Breast epithelium (tissue), 4 donors: ENCODE data around the gene ARHGAP44. TPM values are rescaled to one million over a fixed set of nuclear protein-coding genes. Genes with fewer than 3 reads are reported as not detected.

Experiments
- DNase-seq, 2 donors: peaks; one replicate each; pipeline ENCODE4 v3.0.0-alpha.2; 2019; ENCODE audit warnings: low spot score in 2 of 2
- H3K27ac ChIP-seq, 2 donors: fragments of 200-600 bp; sonication (generic) in 1 of 2; one replicate each; pipeline ENCODE4 v1.5.1; 2016 to 2019; ENCODE audit warnings: mild to moderate bottlenecking in 1 of 2
- H3K27me3 ChIP-seq, 2 donors: fragments of 200-600 bp; sonication (generic) in 1 of 2; one replicate each; pipeline versions ENCODE4 v1.5.1 to v1.6.0; 2017 to 2019; ENCODE audit warnings: control low read depth in 1 of 2, mild to moderate bottlenecking in 1 of 2
- H3K36me3 ChIP-seq: fragments of 200-600 bp; one replicate; pipeline ENCODE4 v1.5.1; 2019
- H3K4me1 ChIP-seq, 2 donors: fragments of 200-600 bp; sonication (generic); one replicate each; pipeline ENCODE4 v1.5.1; 2016 to 2019; ENCODE audit warnings: control low read depth in 1 of 2
- H3K4me3 ChIP-seq, 3 donors: fragments of 200-600 bp; sonication (generic); 1 replicate in 2 of 3; 2 replicates in 1 of 3; pipeline ENCODE4 v1.5.1; 2016 to 2019; ENCODE audit warnings: mild to moderate bottlenecking in 3 of 3, moderate library complexity in 2 of 3
- H3K9me3 ChIP-seq, 2 donors: fragments of 200-600 bp; sonication (generic) in 1 of 2; one replicate each; pipeline ENCODE4 v1.5.1; 2016 to 2019; ENCODE audit warnings: control low read depth in 1 of 2
- CTCF ChIP-seq, 3 donors: fragments of 450-650 bp; IDR thresholded peaks; one replicate each; pipeline ENCODE4 v1.5.1; 2016 to 2017; ENCODE audit warnings: antibody characterized with exemption in 3 of 3, mild to moderate bottlenecking in 3 of 3, moderate library complexity in 3 of 3
- POLR2A ChIP-seq: fragments of 450-650 bp; IDR thresholded peaks from one replicate; pipeline ENCODE4 v1.6.1; 2016; ENCODE audit warnings: antibody characterized with exemption, mild to moderate bottlenecking, moderate library complexity
- POLR2AphosphoS5 ChIP-seq, 3 donors: sonication (generic); formaldehyde crosslinking; IDR thresholded peaks; one replicate each; pipeline ENCODE4 v1.6.1; 2017; ENCODE audit warnings: antibody characterized with exemption in 3 of 3
- intact Hi-C: fragments of 100-400 bp; cut with DNase I; formaldehyde crosslinking; loops from one replicate; pipeline ENCODE4 v1.15.1; 2023; ENCODE audit warnings: low total_unique reads
- total RNA-seq, 3 donors: library from RNA; depleted of rRNA; stranded (reverse); fragments of >200 nt; gene quantifications; one replicate each; pipeline ENCODE4 v1.1.0, GENCODE V29; 2016

Gene ARHGAP44
- total RNA-seq, 3 donors from 2014 or later = 2.4 to 13.0 (median 4.9) TPM

- Histone ChIP-seq H3K27ac (no peak overlapping the region), H3K4me1 (no peaks in the 10 kb centered on the region), H3K27me3 (no peaks in the 10 kb centered on the region), H3K9me3 (no peaks in the 10 kb centered on the region), H3K4me3 (no peak overlapping the region), H3K36me3 (no peaks in the 10 kb centered on the region)
- intact Hi-C loops = no loop called here
- no peak for DNase-seq
- TF ChIP-seq POLR2A (no peak), POLR2AphosphoS5 (IDR thresholded peaks at IDR 0.05) (no peak), CTCF (IDR thresholded peaks at IDR 0.05) (no peak)
These were observed 26.4 kb downstream of the ARHGAP44 start for GRCh38 chr17:12815642-12816141.

DNA sequence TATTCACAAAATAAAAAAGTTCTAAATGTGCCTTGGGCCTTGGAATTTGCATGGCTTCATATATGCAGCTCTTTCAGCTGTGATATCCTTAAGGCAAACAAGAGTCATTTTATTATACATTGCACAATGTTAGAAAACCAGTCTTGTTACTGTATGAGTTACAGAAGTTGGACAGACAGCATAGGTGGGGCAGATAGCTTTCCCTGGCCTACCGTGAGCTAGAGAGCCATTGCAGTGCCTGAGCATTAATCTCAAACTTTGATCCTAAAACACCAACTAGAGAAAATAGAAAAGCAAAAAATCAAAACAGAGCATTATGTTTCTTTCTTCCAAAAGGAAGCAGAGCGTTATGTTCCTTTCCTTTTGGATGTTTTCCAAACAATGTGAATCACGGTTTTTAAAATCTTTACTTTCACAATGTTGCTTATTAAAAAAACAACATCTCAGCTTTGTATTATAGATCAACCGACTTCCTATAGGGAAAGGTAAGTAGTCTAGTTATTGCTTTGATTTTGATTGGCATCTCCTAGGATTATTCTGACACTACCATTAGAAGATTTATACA, 32.2 kb downstream of the ARHGAP44 start:
- Histone ChIP-seq H3K9me3 (no peaks in the 10 kb centered on the region), H3K4me3 (no peak overlapping the region), H3K27me3 (no peaks in the 10 kb centered on the region), H3K27ac (peak overlapping the region in 1 of 2 donors; percentile 27), H3K36me3 (no peaks in the 10 kb centered on the region), H3K4me1 (peaks cover 0 to 6% of the 10 kb centered on the region in 2 donors)
- no peak for DNase-seq
- TF ChIP-seq CTCF (IDR thresholded peaks at IDR 0.05) (no peak), POLR2A (no peak), POLR2AphosphoS5 (IDR thresholded peaks at IDR 0.05) (no peak)
- intact Hi-C loops = no loop called here

DNA sequence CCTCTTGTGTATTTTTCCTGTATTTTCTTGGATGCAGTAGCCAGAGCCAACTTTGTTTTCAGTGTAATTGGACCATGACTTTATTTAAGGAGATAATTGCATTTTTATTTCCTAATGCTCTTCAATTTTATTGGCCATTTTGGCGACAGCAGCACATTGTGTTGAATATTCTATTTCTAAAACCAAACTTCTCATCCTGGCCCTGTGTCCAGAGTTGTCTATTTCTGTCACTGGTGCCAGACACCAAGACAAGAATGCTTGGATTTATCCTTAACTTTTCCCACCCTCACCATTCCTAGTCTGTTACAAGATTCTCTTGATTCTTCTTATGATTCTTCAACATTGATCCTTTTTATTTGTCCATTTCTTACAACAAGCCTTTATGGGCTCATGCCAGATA, 37.1 kb downstream of the ARHGAP44 start:
- H3K4me3 ChIP-seq = no peak overlapping the region
- no peak for TF ChIP-seq POLR2A
- TF ChIP-seq POLR2AphosphoS5 (IDR thresholded peaks at IDR 0.05) = no peak
- TF ChIP-seq CTCF (IDR thresholded peaks at IDR 0.05) = no peak
- H3K4me1 ChIP-seq = no peaks in the 10 kb centered on the region
- no peaks in the 10 kb centered on the region for H3K36me3 ChIP-seq
- no peaks in the 10 kb centered on the region for H3K27me3 ChIP-seq
- H3K27ac ChIP-seq = no peak overlapping the region
- H3K9me3 ChIP-seq = peaks cover 3 to 4% of the 10 kb centered on the region in 2 donors
- no peak for DNase-seq
- intact Hi-C loops = no loop called here

DNA sequence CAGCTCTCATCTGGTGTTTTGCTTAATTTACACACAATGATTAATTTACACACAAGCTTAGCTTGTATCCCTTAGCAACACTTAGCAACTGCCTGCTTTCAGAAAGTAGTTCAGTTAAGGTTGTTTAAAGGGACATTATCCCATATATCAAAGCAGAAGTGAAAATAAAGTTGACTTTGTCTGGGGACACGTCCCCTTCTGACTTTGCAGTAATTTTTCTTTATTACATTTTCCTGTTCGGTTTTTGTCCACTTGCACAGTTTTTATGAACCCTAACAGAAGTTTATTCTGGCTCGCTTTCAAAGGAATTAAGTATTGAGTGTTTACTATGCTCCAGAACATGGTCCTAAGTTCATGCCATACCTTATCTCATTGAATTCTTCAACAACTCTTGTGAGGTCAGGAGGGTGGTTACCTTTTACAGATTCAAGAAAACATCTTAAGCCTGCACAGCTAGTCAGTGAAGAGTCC, 41.5 kb downstream of the ARHGAP44 start:
- Histone ChIP-seq H3K27ac (no peak overlapping the region), H3K36me3 (no peaks in the 10 kb centered on the region), H3K4me3 (no peak overlapping the region), H3K9me3 (peaks cover 7 to 14% of the 10 kb centered on the region in 2 donors), H3K27me3 (no peaks in the 10 kb centered on the region), H3K4me1 (no peaks in the 10 kb centered on the region)
- intact Hi-C loops = loop anchor here (10.0 kb wide), 1 partner anchor 1106 kb away; no protein-coding TSS in a partner anchor
- no peak for TF ChIP-seq CTCF (IDR thresholded peaks at IDR 0.05)
- no peak for TF ChIP-seq POLR2A
- no peak for DNase-seq

DNA sequence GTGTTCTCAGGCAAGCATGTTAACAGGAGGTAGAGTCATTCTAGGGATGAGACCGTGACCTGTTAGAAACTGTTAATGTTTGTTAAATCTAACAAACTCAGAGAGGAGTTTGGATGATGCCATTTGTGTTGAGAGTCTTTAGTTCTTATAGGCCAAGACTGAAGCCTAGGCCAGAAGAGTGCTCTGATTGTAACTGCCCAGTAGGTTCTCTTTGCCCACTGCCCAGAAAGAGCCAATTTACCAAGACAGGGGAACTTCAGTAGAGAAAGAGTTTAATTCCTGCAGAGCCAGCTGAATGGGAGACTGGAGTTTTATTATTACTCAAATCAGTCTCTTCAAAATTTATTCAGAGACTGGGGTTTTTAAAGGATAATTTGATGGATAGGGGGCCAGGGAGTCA, 42.5 kb downstream of the ARHGAP44 start:
- H3K4me1 ChIP-seq = no peaks in the 10 kb centered on the region
- no peaks in the 10 kb centered on the region for H3K36me3 ChIP-seq
- intact Hi-C loops = loop anchor here (10.0 kb wide), 1 partner anchor 1107 kb away; no protein-coding TSS in a partner anchor
- H3K27me3 ChIP-seq = no peaks in the 10 kb centered on the region
- H3K9me3 ChIP-seq = peaks cover 7 to 14% of the 10 kb centered on the region in 2 donors
- H3K27ac ChIP-seq = no peak overlapping the region
- DNase-seq = no peak
- no peak overlapping the region for H3K4me3 ChIP-seq
- no peak for TF ChIP-seq POLR2A
- TF ChIP-seq POLR2AphosphoS5 (IDR thresholded peaks at IDR 0.05) = no peak
- no peak for TF ChIP-seq CTCF (IDR thresholded peaks at IDR 0.05)
